Gastroesophageal sphincter (tissue), 3 donors: ENCODE results near the gene ZNF442.

Experiments used
- CTCF ChIP-seq, 4 experiments: fragments of 200-600 bp in 2 of 4; fragments of 450-650 bp in 2 of 4; sonication (generic) in 1 of 4; IDR thresholded peaks; one replicate each; pipeline ENCODE4 v1.5.1; 2017 to 2019; ENCODE audit warnings: antibody characterized with exemption in 4 of 4, mild to moderate bottlenecking in 2 of 4, moderate library complexity in 2 of 4
- POLR2A ChIP-seq, 2 donors: fragments of 450-650 bp; IDR thresholded peaks; one replicate each; pipeline ENCODE4 v1.6.1; 2017; ENCODE audit warnings: antibody characterized with exemption in 2 of 2, mild to moderate bottlenecking in 2 of 2, moderate library complexity in 1 of 2
- POLR2AphosphoS5 ChIP-seq: sonication (generic); formaldehyde crosslinking; IDR thresholded peaks from one replicate; pipeline ENCODE4 v1.6.1; 2017; ENCODE audit warnings: antibody characterized with exemption

- TF ChIP-seq CTCF (IDR thresholded peaks at IDR 0.05) (no peak), POLR2A (IDR thresholded peaks at IDR 0.05) (no peak), POLR2AphosphoS5 (no peak)
Observed at GRCh38 chr19:12330340-12330739, 35.1 kb downstream of the ZNF442 start.
